HepG2 (cell line): ENCODE results near the gene AMZ1. TPM values are rescaled to one million over a fixed set of nuclear protein-coding genes. Genes with fewer than 3 reads are reported as not detected.
A peak's percentile ranks its signal among the peaks of the same experiment; 100 is the strongest.

Source experiments
- ATAC-seq: fragments of 200-7000 bp; cut with Tn5 transposase; 3 replicates; pipeline ENCODE4 v1.9.1; 2020; ENCODE audit warnings: mild to moderate bottlenecking, moderate library complexity
- Bru-seq: library from RNA; stranded (reverse); fragments of 400-500 nt; gene quantifications from one replicate; lab custom pipeline; 2021; lab: Mats Ljungman, UMichigan
- BruChase-seq, 2 experiments: library from RNA; stranded (reverse); fragments of 400-500 nt; gene quantifications; one replicate each; lab custom pipeline; 2021; lab: Mats Ljungman, UMichigan
- BruUV-seq: library from RNA; stranded (reverse); fragments of 400-500 nt; replicated peaks from 2 replicates; lab custom pipeline; 2021; lab: Mats Ljungman, UMichigan
- CTCF ChIA-PET: fragments of 300-600 bp; formaldehyde crosslinking; extraction: SDS; loops from one replicate; lab custom pipeline; 2021; ENCODE audit warnings: low total read pairs, inconsistent platforms, low intra/inter-chr PET ratio; lab: Yijun Ruan, JAX
- POLR2A ChIA-PET: fragments of 350-600 bp; sonication (Branson Sonifier 250); formaldehyde crosslinking; loops from one replicate; lab custom pipeline; 2020; ENCODE audit warnings: antibody characterized with exemption, inconsistent platforms; lab: Yijun Ruan, JAX
- DNase-seq: peaks from one replicate; pipeline ENCODE4 v3.0.0-alpha.2; 2015; ENCODE audit warnings: low spot score
- FAIRE-seq: peaks from 3 replicates; lab custom pipeline; 2011; peaks lifted over from hg19 to GRCh38; lab: Jason Lieb, UNC
- H2AFZ ChIP-seq: one replicate; pipeline ENCODE4 v1.6.1; 2011; ENCODE audit warnings: low read length, inconsistent platforms
- H3K27ac ChIP-seq: fragments of 300-600 bp; 3 replicates; pipeline ENCODE4 v1.8.0; 2011; ENCODE audit warnings: mixed run types, mild to moderate bottlenecking, mixed read lengths, low read length, inconsistent platforms; ENCODE audit not compliant: insufficient read depth; ENCODE audit errors: extremely low read length
- H3K27me3 ChIP-seq, 2 experiments: fragments of 200-600 bp in 1 of 2; 2 replicates in 1 of 2; 3 replicates in 1 of 2; pipeline versions ENCODE4 v1.6.0 to v1.8.0; 2011; ENCODE audit warnings: low read length in 2 of 2, mild to moderate bottlenecking in 2 of 2, moderate library complexity in 2 of 2, inconsistent platforms in 1 of 2; ENCODE audit not compliant: insufficient read depth in 2 of 2, control insufficient read depth in 1 of 2
- H3K36me3 ChIP-seq, 2 experiments: fragments of 200-600 bp in 1 of 2; replicated peaks in 1 of 2; 2 replicates in 1 of 2; 3 replicates in 1 of 2; pipeline versions ENCODE4 v1.5.1 to v1.8.0; 2011; ENCODE audit warnings: low read length in 2 of 2, inconsistent platforms in 1 of 2; ENCODE audit not compliant: insufficient read depth in 2 of 2, control insufficient read depth in 1 of 2
- H3K4me1 ChIP-seq: 2 replicates; pipeline ENCODE4 v1.5.1; 2012; ENCODE audit warnings: low read length, inconsistent platforms; ENCODE audit not compliant: insufficient read depth
- H3K4me2 ChIP-seq: 2 replicates; pipeline ENCODE4 v1.6.0; 2011; ENCODE audit warnings: low read depth, low read length, inconsistent platforms
- H3K4me3 ChIP-seq, 3 experiments: fragments of 200-600 bp in 1 of 3; sonication (generic), shearing (Covaris generic) in 1 of 3; replicated peaks in 1 of 3; 2 replicates each; pipeline ENCODE4 v1.5.1; 2011 to 2016; ENCODE audit warnings: low read length in 3 of 3, inconsistent platforms in 2 of 3, low read depth in 2 of 3, mild to moderate bottlenecking in 2 of 3, control low read depth in 1 of 3, mixed read lengths in 1 of 3; ENCODE audit not compliant: insufficient read depth in 1 of 3
- H3K79me2 ChIP-seq: one replicate; pipeline ENCODE4 v1.6.1; 2011; ENCODE audit warnings: low read length, inconsistent platforms; ENCODE audit not compliant: insufficient read depth
- H3K9ac ChIP-seq: 2 replicates; pipeline ENCODE4 v1.6.0; 2011; ENCODE audit warnings: mild to moderate bottlenecking, low read depth, low read length, inconsistent platforms; ENCODE audit not compliant: insufficient read depth
- H3K9me3 ChIP-seq: 2 replicates; pipeline ENCODE4 v1.5.1; 2012; ENCODE audit warnings: mild to moderate bottlenecking, low read length
- H4K20me1 ChIP-seq: 2 replicates; pipeline ENCODE4 v1.6.0; 2011; ENCODE audit warnings: inconsistent platforms, mild to moderate bottlenecking, low read length, moderate library complexity; ENCODE audit not compliant: insufficient read depth
- ETS1 ChIP-seq: sonication (generic); formaldehyde crosslinking; IDR thresholded peaks from 2 replicates; pipeline ENCODE4 v1.4.0; 2020; ENCODE audit warnings: missing genetic modification reagents
- MIER2 ChIP-seq: IDR thresholded peaks from 2 replicates; pipeline ENCODE4 v1.6.1; 2016; ENCODE audit warnings: missing biosample characterization, missing genetic modification reagents
- NFE2L1 ChIP-seq: sonication (generic); formaldehyde crosslinking; IDR thresholded peaks from 2 replicates; pipeline ENCODE4 v1.4.0; 2020; ENCODE audit warnings: missing genetic modification reagents, mild to moderate bottlenecking, borderline replicate concordance
- NR2C2 ChIP-seq: sonication (generic); formaldehyde crosslinking; IDR thresholded peaks from 2 replicates; pipeline ENCODE4 v1.4.0; 2020; ENCODE audit warnings: missing genetic modification reagents, mild to moderate bottlenecking, moderate library complexity, borderline replicate concordance
- SIX4 ChIP-seq: sonication (generic); formaldehyde crosslinking; IDR thresholded peaks from 2 replicates; pipeline ENCODE4 v1.4.0; 2020; ENCODE audit warnings: missing genetic modification reagents
- ZFX ChIP-seq: sonication (generic); formaldehyde crosslinking; IDR thresholded peaks from 2 replicates; pipeline ENCODE4 v1.4.0; 2020; ENCODE audit warnings: mild to moderate bottlenecking, low read depth, missing genetic modification reagents, moderate library complexity
- ZNF407 ChIP-seq: sonication (generic); formaldehyde crosslinking; IDR thresholded peaks from one replicate; pipeline ENCODE4 v1.5.1; 2020; ENCODE audit warnings: mild to moderate bottlenecking, missing genetic modification reagents; ENCODE audit errors: not compliant biosample characterization
- ZNF441 ChIP-seq: sonication (generic); formaldehyde crosslinking; IDR thresholded peaks from 2 replicates; pipeline ENCODE4 v1.7.0; 2021; ENCODE audit warnings: missing genetic modification reagents, borderline replicate concordance
- ZNF660 ChIP-seq: sonication (generic); formaldehyde crosslinking; IDR thresholded peaks from 2 replicates; pipeline ENCODE4 v1.5.1; 2020; ENCODE audit warnings: mild to moderate bottlenecking, low read depth, missing genetic modification reagents, borderline replicate concordance
- ZNF75D ChIP-seq: sonication (generic); formaldehyde crosslinking; IDR thresholded peaks from 2 replicates; pipeline ENCODE4 v1.8.1; 2023; ENCODE audit warnings: missing genetic modification reagents, mild to moderate bottlenecking, borderline replicate concordance
- ZSCAN9 ChIP-seq: IDR thresholded peaks from 2 replicates; pipeline ENCODE4 v1.6.1; 2016; ENCODE audit warnings: borderline replicate concordance
- WGBS: methylation state at CpG from one replicate; pipeline ENCODE4 v1.1.6; 2017; ENCODE audit warnings: low lambda C conversion rate; 5-methylcytosine and 5-hydroxymethylcytosine counted together
- in situ Hi-C: cut with HindIII; loops from 2 replicates; pipeline ENCODE4 v1.10.0; 2017; ENCODE audit warnings: low pct_unique_long_range_greater_than_20kb; ENCODE audit not compliant: extremely low pct_ligation_motif_present
- intact Hi-C: fragments of 100-400 bp; cut with micrococcal nuclease; formaldehyde crosslinking; loops from one replicate; pipeline ENCODE4 v1.10.0; 2022; ENCODE audit not compliant: unreplicated experiment
- long read RNA-seq, 2 experiments: library from RNA in 1 of 2; library from polyadenylated mRNA in 1 of 2; stranded (forward) in 1 of 2; unstranded in 1 of 2; transcript quantifications; one replicate each; pipeline ENCODE4 v2.0.0, GENCODE V29; 2019 to 2022
- polyA minus RNA-seq, 3 experiments: library from RNA; depleted of rRNA, polyadenylated mRNA; stranded (reverse); fragments of >200 nt; gene quantifications; 2 replicates each; pipeline ENCODE4 v1.2.3, GENCODE V29; 2011; ENCODE audit warnings: low replicate concordance in 1 of 3
- polyA plus RNA-seq, 8 experiments: library from polyadenylated mRNA; depleted of rRNA in 3 of 8; stranded (reverse) in 7 of 8; unstranded in 1 of 8; fragments of >200 nt; fragmentation: Illumina TruSeq in 4 of 8; extraction: Trizol in 4 of 8; gene quantifications; 2 replicates each; pipeline versions ENCODE4 v1.2.1 to v1.2.3, GENCODE V29; 2011 to 2016; ENCODE audit warnings: low read depth in 4 of 8, missing spikeins in 1 of 8, mixed read lengths in 1 of 8; ENCODE audit not compliant: insufficient read depth in 1 of 8
- total RNA-seq, 5 experiments: library from RNA; depleted of rRNA; stranded (reverse); fragments of >200 nt; fragmentation: Illumina TruSeq; extraction: Trizol; gene quantifications; 2 replicates each; pipeline ENCODE4 v1.2.3, GENCODE V29; 2016; ENCODE audit warnings: low read depth in 1 of 5

Gene AMZ1
- total RNA-seq (2016; rRNA removed; fragmentation: Illumina TruSeq; extraction: Trizol), result not detected in 2 replicates
- not detected in 2 replicates for total RNA-seq (2016; cell fraction: cytosol; rRNA removed; fragmentation: Illumina TruSeq; extraction: Trizol; ENCODE audit: low read depth)
- not detected in 2 replicates for total RNA-seq (2016; cell fraction: insoluble cytoplasmic fraction; rRNA removed; fragmentation: Illumina TruSeq; extraction: Trizol)
- total RNA-seq (2016; cell fraction: membrane; rRNA removed; fragmentation: Illumina TruSeq; extraction: Trizol), result not detected in 2 replicates
- not detected in 2 replicates for total RNA-seq (2016; cell fraction: nucleus; rRNA removed; fragmentation: Illumina TruSeq; extraction: Trizol)
- 0.03 TPM in 1 of 2 replicates, not detected in the other for polyA plus RNA-seq (2011; rRNA removed)
- 0.01 and 0.04 TPM in 2 replicates for polyA plus RNA-seq (2011; cell fraction: cytosol; rRNA removed)
- 0.18 and 0.26 TPM in 2 replicates for polyA plus RNA-seq (2011; cell fraction: nucleus; rRNA removed)
- 0.05 and 0.07 TPM in 2 replicates for polyA plus RNA-seq (2012)
- polyA plus RNA-seq (2016; cell fraction: cytosol; fragmentation: Illumina TruSeq; extraction: Trizol; ENCODE audit: low read depth), result not detected in 2 replicates
- polyA plus RNA-seq (2016; cell fraction: insoluble cytoplasmic fraction; fragmentation: Illumina TruSeq; extraction: Trizol; ENCODE audit: low read depth), result not detected in 2 replicates
- polyA plus RNA-seq (2016; cell fraction: membrane; fragmentation: Illumina TruSeq; extraction: Trizol; ENCODE audit: low read depth), result not detected in 2 replicates
- not detected in 2 replicates for polyA plus RNA-seq (2016; cell fraction: nucleus; fragmentation: Illumina TruSeq; extraction: Trizol; ENCODE audit: insufficient read depth, low read depth)
- 0.30 and 0.84 TPM in 2 replicates for polyA minus RNA-seq (2011; rRNA and poly(A)+ RNA removed; ENCODE audit: low replicate concordance)
- polyA minus RNA-seq (2011; cell fraction: cytosol; rRNA and poly(A)+ RNA removed), result not detected in 2 replicates
- polyA minus RNA-seq (2011; cell fraction: nucleus; rRNA and poly(A)+ RNA removed), result 0.13 TPM in 1 of 2 replicates, not detected in the other
- percentile 16 among the genes with signal in this experiment for Bru-seq, nascent RNA
- percentile 13 among the genes with signal in this experiment for BruChase-seq, experiment 1, labeled RNA remaining after a 6-hour chase
- percentile 13 among the genes with signal in this experiment for BruChase-seq, experiment 2, labeled RNA remaining after a 2-hour chase
- long read RNA-seq, experiment 1, result 0 reads
- long read RNA-seq, experiment 2, result 0 reads

GRCh38 chr7:2687881-2688318 lies at the start of gene AMZ1:
AMZ1 (plus strand) TSS chr7:2688202; CDS start chr7:2700452, 12,250 bp downstream.
- in situ Hi-C loops, result no loop called here
- no peak for DNase-seq
- peak within 1 kb of the TSS in 1 of 3 experiments; percentile 28; a peak in 1 of 6 replicates for H3K4me3 ChIP-seq
- no peak for TF ChIP-seq ETS1 (CRISPR knock-in tag)
- no peak for TF ChIP-seq ZNF441
- TF ChIP-seq SIX4 (CRISPR knock-in tag), result no peak
- TF ChIP-seq ZNF407 (CRISPR knock-in tag), result no peak
- TF ChIP-seq ZFX (CRISPR knock-in tag), result no peak
- TF ChIP-seq ZNF75D (CRISPR knock-in tag), result no peak
- TF ChIP-seq NFE2L1 (CRISPR knock-in tag), result no peak
- TF ChIP-seq MIER2, result no peak
- no peak for TF ChIP-seq ZSCAN9 (CRISPR knock-in tag)
- no peak for TF ChIP-seq ZNF660 (CRISPR knock-in tag)
- no peak for TF ChIP-seq NR2C2 (CRISPR knock-in tag)

More at GRCh38 chr7:2687881-2688318, at the start of gene AMZ1:
- Histone ChIP-seq H3K4me2 (no peak within 1 kb of the TSS), H3K27ac (no peak within 1 kb of the TSS), H2AFZ (no peak within 1 kb of the TSS), H4K20me1 (no peaks in the 10 kb centered on the region), H3K4me1 (peaks cover 29% of the 10 kb centered on the region), H3K27me3 (peaks cover 21 to 70% of the 10 kb centered on the region in 2 experiments), H3K9me3 (no peaks in the 10 kb centered on the region), H3K9ac (no peak within 1 kb of the TSS), H3K79me2 (no peaks in the 10 kb centered on the region), H3K36me3 (no peaks in the 10 kb centered on the region)
- ChIA-PET CTCF (no interaction called here), POLR2A (no interaction called here)
- FAIRE-seq (no peak), ATAC-seq (no peak)
- no TSS peak for BruUV-seq
- WGBS, result 0% methylated on average over 4 of the region's 41 CpGs
- intact Hi-C loops, result no loop called here
